Liver (tissue), 9 donors: Measurements from ENCODE around the gene LAMTOR2. TPM values are rescaled to one million over a fixed set of nuclear protein-coding genes. Genes with fewer than 3 reads are reported as not detected.
"Not testable (repeated sequence)": the region's sequence is repeated elsewhere in the genome, so short reads cannot be mapped to it uniquely, and the experiment has no call there.

Experiments
- DNase-seq: peaks from one replicate; pipeline ENCODE4 v3.0.0-alpha.2; 2017; ENCODE audit warnings: low spot score
- H3K27ac ChIP-seq, 2 donors: one replicate each; pipeline ENCODE4 v1.7.0; 2013; ENCODE audit warnings: inconsistent platforms in 2 of 2, low read length in 2 of 2, control low read depth in 1 of 2, low read depth in 1 of 2, mild to moderate bottlenecking in 1 of 2
- H3K27me3 ChIP-seq, 4 donors: one replicate each; pipeline versions ENCODE4 v1.6.1 to v1.7.0; 2013; ENCODE audit warnings: low read length in 3 of 4, inconsistent platforms in 1 of 4, mild to moderate bottlenecking in 1 of 4, moderate library complexity in 1 of 4; ENCODE audit not compliant: control insufficient read depth in 4 of 4, insufficient read depth in 4 of 4
- H3K36me3 ChIP-seq, 4 donors: one replicate each; pipeline versions ENCODE4 v1.6.1 to v1.7.0; 2013; ENCODE audit warnings: low read length in 3 of 4, mild to moderate bottlenecking in 3 of 4, low read depth in 1 of 4, moderate library complexity in 1 of 4; ENCODE audit not compliant: control insufficient read depth in 4 of 4, insufficient read depth in 3 of 4
- H3K4me1 ChIP-seq, 4 donors: one replicate each; pipeline versions ENCODE4 v1.6.1 to v1.7.0; 2013; ENCODE audit warnings: low read length in 3 of 4, mild to moderate bottlenecking in 3 of 4, moderate library complexity in 1 of 4; ENCODE audit not compliant: control insufficient read depth in 4 of 4, insufficient read depth in 4 of 4
- H3K4me3 ChIP-seq, 3 donors: one replicate each; pipeline versions ENCODE4 v1.6.1 to v1.7.0; 2013; ENCODE audit warnings: low read length in 3 of 3, control low read depth in 1 of 3, low read depth in 1 of 3, mild to moderate bottlenecking in 1 of 3
- H3K9ac ChIP-seq, 2 donors: one replicate each; pipeline ENCODE4 v1.7.0; 2013; ENCODE audit warnings: low read length in 2 of 2, mild to moderate bottlenecking in 2 of 2, moderate library complexity in 2 of 2, control low read depth in 1 of 2, low read depth in 1 of 2
- H3K9me3 ChIP-seq, 4 donors: one replicate each; pipeline versions ENCODE4 v1.6.1 to v1.7.0; 2013; ENCODE audit warnings: low read length in 3 of 4; ENCODE audit not compliant: control insufficient read depth in 4 of 4
- EGR1 ChIP-seq, 2 donors: IDR thresholded peaks; 2 replicates each; pipeline ENCODE4 v1.6.1; 2016 to 2018; ENCODE audit warnings: antibody characterized with exemption in 2 of 2, low read depth in 2 of 2
- FOXA1 ChIP-seq: IDR thresholded peaks from 2 replicates; pipeline ENCODE4 v1.6.1; 2016; ENCODE audit warnings: antibody characterized with exemption
- FOXA2 ChIP-seq: IDR thresholded peaks from 2 replicates; pipeline ENCODE4 v1.6.1; 2016; ENCODE audit warnings: antibody characterized with exemption
- GABPA ChIP-seq, 2 donors: IDR thresholded peaks in 1 of 2; conservative IDR thresholded peaks in 1 of 2; 2 replicates each; pipeline ENCODE4 v1.6.1; 2016; ENCODE audit warnings: antibody characterized with exemption in 2 of 2, mild to moderate bottlenecking in 1 of 2, moderate library complexity in 1 of 2
- HNF4A ChIP-seq, 2 donors: conservative IDR thresholded peaks; 2 replicates each; pipeline ENCODE4 v1.6.1; 2016; ENCODE audit warnings: antibody characterized with exemption in 2 of 2, mild to moderate bottlenecking in 2 of 2
- HNF4G ChIP-seq: IDR thresholded peaks from 2 replicates; pipeline ENCODE4 v1.6.1; 2016; ENCODE audit warnings: antibody characterized with exemption
- JUND ChIP-seq, 2 donors: IDR thresholded peaks; 2 replicates each; pipeline ENCODE4 v1.6.1; 2016; ENCODE audit warnings: antibody characterized with exemption in 2 of 2
- NR2F2 ChIP-seq: IDR thresholded peaks from 2 replicates; pipeline ENCODE4 v1.6.1; 2016; ENCODE audit warnings: antibody characterized with exemption
- RAD21 ChIP-seq, 2 donors: IDR thresholded peaks; 2 replicates each; pipeline ENCODE4 v1.6.1; 2016; ENCODE audit warnings: antibody characterized with exemption in 2 of 2, mild to moderate bottlenecking in 2 of 2
- RXRA ChIP-seq, 2 donors: IDR thresholded peaks; 2 replicates each; pipeline ENCODE4 v1.6.1; 2017 to 2018; ENCODE audit warnings: antibody characterized with exemption in 2 of 2, mild to moderate bottlenecking in 1 of 2
- SP1 ChIP-seq: IDR thresholded peaks from 2 replicates; pipeline ENCODE4 v1.6.1; 2018; ENCODE audit warnings: antibody characterized with exemption, mild to moderate bottlenecking
- TAF1 ChIP-seq: conservative IDR thresholded peaks from 2 replicates; pipeline ENCODE4 v1.6.1; 2016; ENCODE audit warnings: antibody characterized with exemption, mild to moderate bottlenecking
- YY1 ChIP-seq: IDR thresholded peaks from 2 replicates; pipeline ENCODE4 v1.6.1; 2016; ENCODE audit warnings: antibody characterized with exemption, mild to moderate bottlenecking
- WGBS: extraction: QIAGEN DNeasy Blood & Tissue Kit; methylation state at CpG from one replicate; pipeline ENCODE4 v1.1.7; 2013; 5-methylcytosine and 5-hydroxymethylcytosine counted together
- polyA plus RNA-seq, 2 donors: library from polyadenylated mRNA; stranded (reverse) in 1 of 2; unstranded in 1 of 2; fragments of 200-250 nt in 1 of 2; fragments of >200 nt in 1 of 2; fragmentation: Nextera tagmentation in 1 of 2; extraction: Ambion mirVana in 1 of 2; gene quantifications; one replicate each; pipeline versions ENCODE4 v1.2.1 to v1.2.3, GENCODE V29; 2013 to 2015
- total RNA-seq, 2 donors: library from RNA; depleted of rRNA; stranded (reverse); fragments of >200 nt; gene quantifications; one replicate each; pipeline ENCODE4 v1.2.3, GENCODE V29; 2014
- TF ChIP-seq, protein P1 (sequence below): IDR thresholded peaks from 2 replicates; pipeline ENCODE4 v1.6.1; 2016; ENCODE audit warnings: antibody characterized with exemption
- TF ChIP-seq, protein P2 (sequence below): fragments of 150-350 bp; IDR thresholded peaks from 2 replicates; pipeline ENCODE4 v1.5.1; 2017; ENCODE audit warnings: improper control_type of control experiment, low read depth, low read length; ENCODE audit not compliant: missing input control
- TF ChIP-seq, protein P3 (sequence below): IDR thresholded peaks from 2 replicates; pipeline ENCODE4 v1.6.1; 2016; ENCODE audit warnings: antibody characterized with exemption
- TF ChIP-seq, protein P4 (sequence below): IDR thresholded peaks from 2 replicates; pipeline ENCODE4 v1.6.1; 2016; ENCODE audit warnings: antibody characterized with exemption, mild to moderate bottlenecking
- TF ChIP-seq, protein P5 (sequence below): IDR thresholded peaks from 2 replicates; pipeline ENCODE4 v1.6.1; 2016; ENCODE audit warnings: antibody characterized with exemption
- donor health status: healthy.
- donor health status: healthy.
- donor health status: healthy.
- donor health status: healthy.
- donor health status: healthy.

LAMTOR2 gene
- total and polyA plus RNA-seq, 4 donors, result 30.4 to 152 (median 79.0) TPM

DNA sequence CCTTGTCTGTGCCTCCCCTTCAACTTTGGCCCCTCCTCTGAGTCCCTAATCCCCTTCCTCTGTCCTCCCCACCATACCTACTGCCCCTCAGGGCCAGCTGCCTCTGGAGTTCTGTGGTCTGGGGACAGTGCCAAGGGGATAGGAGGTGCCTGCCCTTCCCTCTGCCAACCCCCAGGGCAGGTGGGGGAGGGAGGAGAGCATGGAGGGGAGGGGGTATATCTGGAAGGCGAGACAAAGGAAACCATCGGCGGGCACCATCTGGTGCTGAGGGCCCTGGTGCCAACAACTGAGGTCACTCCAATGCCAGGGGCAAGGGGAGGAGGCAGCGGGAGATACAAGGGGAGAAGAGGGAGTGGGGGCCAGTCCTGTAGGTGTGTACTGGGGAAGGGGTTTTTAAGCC, 16.0 kb downstream of the LAMTOR2 start:
- H3K4me3 ChIP-seq, result peak overlapping the region in 1 of 3 donors; percentile 15
- DNase-seq, result no peak
- H3K27me3 ChIP-seq, result no peaks in the 10 kb centered on the region
- WGBS, result 42% methylated on average over 4 of the region's 4 CpGs
- H3K27ac ChIP-seq, result peak overlapping the region; percentile 78 to 86
- peak overlapping the region in 1 of 2 donors; percentile 50 for H3K9ac ChIP-seq
- TF ChIP-seq TAF1 (no peak), JUND (IDR thresholded peaks at IDR 0.05) (no peak), RAD21 (IDR thresholded peaks at IDR 0.05) (no peak), GABPA (IDR thresholded peaks at IDR 0.05 in 1 of 2, conservative IDR thresholded peaks at IDR 0.05 in 1 of 2) (no peak), RXRA (IDR thresholded peaks at IDR 0.05) (no peak), HNF4G (no peak), HNF4A (conservative IDR thresholded peaks at IDR 0.05) (no peak), YY1 (no peak), FOXA1 (no peak), SP1 (no peak), EGR1 (IDR thresholded peaks at IDR 0.05; ENCODE audit: low read depth in 2 of 2) (no peak), NR2F2 (no peak), FOXA2 (no peak)
- TF ChIP-seq, protein P1, sequence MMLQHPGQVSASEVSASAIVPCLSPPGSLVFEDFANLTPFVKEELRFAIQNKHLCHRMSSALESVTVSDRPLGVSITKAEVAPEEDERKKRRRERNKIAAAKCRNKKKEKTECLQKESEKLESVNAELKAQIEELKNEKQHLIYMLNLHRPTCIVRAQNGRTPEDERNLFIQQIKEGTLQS, result no peak
- TF ChIP-seq, protein P2, sequence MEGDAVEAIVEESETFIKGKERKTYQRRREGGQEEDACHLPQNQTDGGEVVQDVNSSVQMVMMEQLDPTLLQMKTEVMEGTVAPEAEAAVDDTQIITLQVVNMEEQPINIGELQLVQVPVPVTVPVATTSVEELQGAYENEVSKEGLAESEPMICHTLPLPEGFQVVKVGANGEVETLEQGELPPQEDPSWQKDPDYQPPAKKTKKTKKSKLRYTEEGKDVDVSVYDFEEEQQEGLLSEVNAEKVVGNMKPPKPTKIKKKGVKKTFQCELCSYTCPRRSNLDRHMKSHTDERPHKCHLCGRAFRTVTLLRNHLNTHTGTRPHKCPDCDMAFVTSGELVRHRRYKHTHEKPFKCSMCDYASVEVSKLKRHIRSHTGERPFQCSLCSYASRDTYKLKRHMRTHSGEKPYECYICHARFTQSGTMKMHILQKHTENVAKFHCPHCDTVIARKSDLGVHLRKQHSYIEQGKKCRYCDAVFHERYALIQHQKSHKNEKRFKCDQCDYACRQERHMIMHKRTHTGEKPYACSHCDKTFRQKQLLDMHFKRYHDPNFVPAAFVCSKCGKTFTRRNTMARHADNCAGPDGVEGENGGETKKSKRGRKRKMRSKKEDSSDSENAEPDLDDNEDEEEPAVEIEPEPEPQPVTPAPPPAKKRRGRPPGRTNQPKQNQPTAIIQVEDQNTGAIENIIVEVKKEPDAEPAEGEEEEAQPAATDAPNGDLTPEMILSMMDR, result no peak
- TF ChIP-seq, protein P3, sequence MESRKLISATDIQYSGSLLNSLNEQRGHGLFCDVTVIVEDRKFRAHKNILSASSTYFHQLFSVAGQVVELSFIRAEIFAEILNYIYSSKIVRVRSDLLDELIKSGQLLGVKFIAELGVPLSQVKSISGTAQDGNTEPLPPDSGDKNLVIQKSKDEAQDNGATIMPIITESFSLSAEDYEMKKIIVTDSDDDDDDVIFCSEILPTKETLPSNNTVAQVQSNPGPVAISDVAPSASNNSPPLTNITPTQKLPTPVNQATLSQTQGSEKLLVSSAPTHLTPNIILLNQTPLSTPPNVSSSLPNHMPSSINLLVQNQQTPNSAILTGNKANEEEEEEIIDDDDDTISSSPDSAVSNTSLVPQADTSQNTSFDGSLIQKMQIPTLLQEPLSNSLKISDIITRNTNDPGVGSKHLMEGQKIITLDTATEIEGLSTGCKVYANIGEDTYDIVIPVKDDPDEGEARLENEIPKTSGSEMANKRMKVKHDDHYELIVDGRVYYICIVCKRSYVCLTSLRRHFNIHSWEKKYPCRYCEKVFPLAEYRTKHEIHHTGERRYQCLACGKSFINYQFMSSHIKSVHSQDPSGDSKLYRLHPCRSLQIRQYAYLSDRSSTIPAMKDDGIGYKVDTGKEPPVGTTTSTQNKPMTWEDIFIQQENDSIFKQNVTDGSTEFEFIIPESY, result no peak
- TF ChIP-seq, protein P4, sequence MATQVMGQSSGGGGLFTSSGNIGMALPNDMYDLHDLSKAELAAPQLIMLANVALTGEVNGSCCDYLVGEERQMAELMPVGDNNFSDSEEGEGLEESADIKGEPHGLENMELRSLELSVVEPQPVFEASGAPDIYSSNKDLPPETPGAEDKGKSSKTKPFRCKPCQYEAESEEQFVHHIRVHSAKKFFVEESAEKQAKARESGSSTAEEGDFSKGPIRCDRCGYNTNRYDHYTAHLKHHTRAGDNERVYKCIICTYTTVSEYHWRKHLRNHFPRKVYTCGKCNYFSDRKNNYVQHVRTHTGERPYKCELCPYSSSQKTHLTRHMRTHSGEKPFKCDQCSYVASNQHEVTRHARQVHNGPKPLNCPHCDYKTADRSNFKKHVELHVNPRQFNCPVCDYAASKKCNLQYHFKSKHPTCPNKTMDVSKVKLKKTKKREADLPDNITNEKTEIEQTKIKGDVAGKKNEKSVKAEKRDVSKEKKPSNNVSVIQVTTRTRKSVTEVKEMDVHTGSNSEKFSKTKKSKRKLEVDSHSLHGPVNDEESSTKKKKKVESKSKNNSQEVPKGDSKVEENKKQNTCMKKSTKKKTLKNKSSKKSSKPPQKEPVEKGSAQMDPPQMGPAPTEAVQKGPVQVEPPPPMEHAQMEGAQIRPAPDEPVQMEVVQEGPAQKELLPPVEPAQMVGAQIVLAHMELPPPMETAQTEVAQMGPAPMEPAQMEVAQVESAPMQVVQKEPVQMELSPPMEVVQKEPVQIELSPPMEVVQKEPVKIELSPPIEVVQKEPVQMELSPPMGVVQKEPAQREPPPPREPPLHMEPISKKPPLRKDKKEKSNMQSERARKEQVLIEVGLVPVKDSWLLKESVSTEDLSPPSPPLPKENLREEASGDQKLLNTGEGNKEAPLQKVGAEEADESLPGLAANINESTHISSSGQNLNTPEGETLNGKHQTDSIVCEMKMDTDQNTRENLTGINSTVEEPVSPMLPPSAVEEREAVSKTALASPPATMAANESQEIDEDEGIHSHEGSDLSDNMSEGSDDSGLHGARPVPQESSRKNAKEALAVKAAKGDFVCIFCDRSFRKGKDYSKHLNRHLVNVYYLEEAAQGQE, result no peak
- TF ChIP-seq, protein P5, sequence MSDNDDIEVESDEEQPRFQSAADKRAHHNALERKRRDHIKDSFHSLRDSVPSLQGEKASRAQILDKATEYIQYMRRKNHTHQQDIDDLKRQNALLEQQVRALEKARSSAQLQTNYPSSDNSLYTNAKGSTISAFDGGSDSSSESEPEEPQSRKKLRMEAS, result no peak
- H3K36me3 ChIP-seq, result no peaks in the 10 kb centered on the region
- peaks cover 10 to 32% (median 24%) of the 10 kb centered on the region in 4 donors for H3K4me1 ChIP-seq
- H3K9me3 ChIP-seq, result no peaks in the 10 kb centered on the region

DNA sequence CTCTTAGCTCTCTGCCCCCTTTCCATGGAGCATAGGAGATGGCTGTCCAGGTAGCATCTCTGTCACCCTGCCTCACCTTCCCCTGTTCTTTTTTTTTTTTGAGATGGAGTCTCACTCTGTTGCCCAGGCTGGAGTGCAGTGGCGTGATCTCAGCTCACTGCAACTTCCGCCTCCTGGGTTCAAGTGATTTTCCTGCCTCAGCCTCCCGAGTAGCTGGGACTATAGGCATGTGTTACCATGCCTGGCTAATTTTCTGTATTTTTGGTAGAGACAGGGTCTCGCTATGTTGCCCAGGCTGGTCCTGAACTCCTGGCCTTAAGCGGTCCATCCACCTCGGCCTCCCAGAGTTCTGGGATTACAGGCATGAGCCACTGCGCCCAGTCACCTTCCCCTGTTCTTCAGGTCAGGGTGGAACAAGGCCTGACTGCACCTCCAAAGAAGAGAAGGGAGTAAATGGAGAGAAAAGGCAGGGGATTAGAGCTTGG, 16.8 kb downstream of the LAMTOR2 start:
- H3K27ac ChIP-seq, H3K9ac ChIP-seq, H3K9me3 ChIP-seq, H3K4me3 ChIP-seq, DNase-seq, H3K36me3 ChIP-seq, H3K27me3 ChIP-seq: not testable (repeated sequence)
- peaks cover 10 to 40% (median 28%) of the 10 kb centered on the region in 4 donors for H3K4me1 ChIP-seq
- WGBS, result 95% methylated on average over 7 of the region's 7 CpGs
